Stimulated activated CD4-positive, alpha-beta T cell treated with anti-CD3 and anti-CD28 coated beads, Interleukin-12 subunit alpha, Interleukin-12 subunit beta, amount 100 ng/mL, for 48 hours (primary cell): ENCODE measurements around the gene APOM.

ENCODE experiments used
- DNase-seq, 3 donors: peaks; one replicate each; pipeline ENCODE4 v3.0.0-alpha.2; 2020; ENCODE audit warnings: low read depth in 2 of 3, low spot score in 1 of 3

APOM gene

GRCh38 chr6:31657406-31658157 lies 1.9 kb downstream of the APOM start:
- DNase-seq = no peak

- DNase-seq = no peak
These were observed 2.5 kb downstream of the APOM start for GRCh38 chr6:31658158-31658688.

- DNase-seq = no peak
These were observed 3.4 kb downstream of the APOM start for GRCh38 chr6:31658983-31659648.

- DNase-seq = no peak
These were observed 4.1 kb downstream of the APOM start for GRCh38 chr6:31659649-31660380.

- peak; percentile 42 to 78 (median 57) for DNase-seq
These were observed 4.9 kb downstream of the APOM start, which contains the start of gene C6orf47 for GRCh38 chr6:31660381-31661261. TSS of gene C6orf47 (minus strand) at chr6:31660778. CDS start at chr6:31659947, 831 bp downstream.

- DNase-seq = no peak
These were observed 5.8 kb downstream of the APOM start for GRCh38 chr6:31661262-31662123.

GRCh38 chr6:31662124-31662723 lies 6.5 kb downstream of the APOM start:
- DNase-seq = no peak

GRCh38 chr6:31663126-31663960 lies 7.6 kb downstream of the APOM start:
- DNase-seq = no peak

- no peak for DNase-seq
These were observed 8.5 kb downstream of the APOM start for GRCh38 chr6:31663961-31664789.

GRCh38 chr6:31664790-31665500 lies 9.3 kb downstream of the APOM start, which contains the start of gene GPANK1:
TSS of gene GPANK1 (minus strand) at chr6:31664997. CDS start at chr6:31664478, 519 bp downstream.
- peak; percentile 78 to 84 (median 83) for DNase-seq

- DNase-seq = peak; percentile 97 to 98 (median 97)
These were observed 10.0 kb downstream of the APOM start, which contains the start of gene CSNK2B for GRCh38 chr6:31665501-31666336. TSS of gene CSNK2B (plus strand) at chr6:31666080. CDS start at chr6:31666832, 752 bp downstream.

GRCh38 chr6:31666337-31666965 lies 10.8 kb downstream of the APOM start:
- DNase-seq = no peak

- DNase-seq = no peak
These were observed 14.0 kb downstream of the APOM start, which contains the start of gene LY6G5B for GRCh38 chr6:31669676-31670075. TSS of gene LY6G5B (plus strand) at chr6:31669976. CDS start at chr6:31670951, 975 bp downstream.

GRCh38 chr6:31676322-31676903 lies 20.7 kb downstream of the APOM start:
- DNase-seq = no peak

- no peak for DNase-seq
These were observed 21.2 kb downstream of the APOM start for GRCh38 chr6:31676904-31677303.
